Fibroblast of the aortic adventitia (primary cell): ENCODE data around the gene MYH7B. TPM values are rescaled to one million over a fixed set of nuclear protein-coding genes. Genes with fewer than 3 reads are reported as not detected.

Experiments used
- DNase-seq: peaks from one replicate; pipeline ENCODE4 v3.0.0-alpha.2; 2010; ENCODE audit warnings: low read depth
- H3K4me3 ChIP-seq: 2 replicates; pipeline ENCODE4 v1.5.1; 2011; ENCODE audit warnings: low read depth, mild to moderate bottlenecking, control low read depth, low read length, moderate library complexity
- small RNA-seq: library from RNA; depleted of rRNA; stranded (forward); fragments of <200 nt; gene quantifications from one replicate; pipeline ENCODE3, GENCODE V24; 2012
- total RNA-seq: library from RNA; depleted of rRNA; stranded (reverse); fragments of >200 nt; gene quantifications from 2 replicates; pipeline ENCODE4 v1.2.3, GENCODE V29; 2012; ENCODE audit warnings: low replicate concordance
- TF ChIP-seq, protein P1 (sequence below): IDR thresholded peaks from 2 replicates; pipeline ENCODE4 v1.5.1; 2011; ENCODE audit warnings: mild to moderate bottlenecking, low read length, control low read depth, inconsistent platforms; ENCODE audit not compliant: insufficient read depth

MYH7B gene
- total RNA-seq, 1 donor, result not detected

DNA sequence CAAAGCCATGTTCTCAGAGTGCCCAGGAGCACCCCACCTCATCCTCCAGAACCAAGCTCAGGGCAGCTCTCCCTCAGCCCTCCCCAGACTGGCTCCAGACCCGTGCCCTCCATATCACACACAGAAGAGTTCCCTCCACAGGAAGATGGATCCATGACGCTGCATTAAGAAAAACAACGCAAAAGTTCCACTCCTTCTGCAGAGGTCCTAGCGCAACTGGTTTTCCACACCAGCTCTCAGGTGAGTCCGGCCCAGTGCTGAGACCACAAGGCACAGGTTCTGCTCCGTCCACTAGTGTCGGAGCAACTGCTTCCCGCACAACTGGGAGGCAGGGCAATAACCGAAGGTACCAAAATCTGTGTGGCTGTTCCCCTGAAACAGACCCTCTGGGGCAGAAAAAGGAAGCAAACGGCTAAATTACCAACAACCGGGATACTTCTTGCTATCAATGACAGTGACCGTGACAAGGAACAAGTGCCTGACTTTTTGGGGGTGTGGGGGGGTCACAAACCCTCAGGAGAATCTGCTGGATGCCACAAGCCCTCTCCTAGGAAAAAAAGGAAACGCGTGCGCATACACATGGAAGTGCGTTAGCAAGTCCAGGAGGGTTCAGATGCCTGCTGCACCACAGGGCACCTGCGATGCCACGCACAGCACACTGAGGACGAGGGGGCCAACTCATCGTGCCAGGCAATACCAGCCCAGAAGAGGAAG, 49.2 kb downstream of the MYH7B start:
- DNase-seq, result no peak

More for the DNA sequence above, 49.2 kb downstream of the MYH7B start:
- H3K4me3 ChIP-seq, result no peak overlapping the region
- TF ChIP-seq, protein P1, sequence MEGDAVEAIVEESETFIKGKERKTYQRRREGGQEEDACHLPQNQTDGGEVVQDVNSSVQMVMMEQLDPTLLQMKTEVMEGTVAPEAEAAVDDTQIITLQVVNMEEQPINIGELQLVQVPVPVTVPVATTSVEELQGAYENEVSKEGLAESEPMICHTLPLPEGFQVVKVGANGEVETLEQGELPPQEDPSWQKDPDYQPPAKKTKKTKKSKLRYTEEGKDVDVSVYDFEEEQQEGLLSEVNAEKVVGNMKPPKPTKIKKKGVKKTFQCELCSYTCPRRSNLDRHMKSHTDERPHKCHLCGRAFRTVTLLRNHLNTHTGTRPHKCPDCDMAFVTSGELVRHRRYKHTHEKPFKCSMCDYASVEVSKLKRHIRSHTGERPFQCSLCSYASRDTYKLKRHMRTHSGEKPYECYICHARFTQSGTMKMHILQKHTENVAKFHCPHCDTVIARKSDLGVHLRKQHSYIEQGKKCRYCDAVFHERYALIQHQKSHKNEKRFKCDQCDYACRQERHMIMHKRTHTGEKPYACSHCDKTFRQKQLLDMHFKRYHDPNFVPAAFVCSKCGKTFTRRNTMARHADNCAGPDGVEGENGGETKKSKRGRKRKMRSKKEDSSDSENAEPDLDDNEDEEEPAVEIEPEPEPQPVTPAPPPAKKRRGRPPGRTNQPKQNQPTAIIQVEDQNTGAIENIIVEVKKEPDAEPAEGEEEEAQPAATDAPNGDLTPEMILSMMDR, result no peak

Small RNAs within 50 kb of the gene (small RNA-seq; reads per million reads assigned to genes)
- gene MIR499A, result 1.3 reads per million, percentile 47 among the genes with 10 or more reads in this experiment

Other genes with a start within 250 kb of the MYH7B start
- 11.3 and 14.3 TPM in 2 replicates for gene NCOA6, start 130.2 kb upstream of the MYH7B start, total RNA-seq
- gene GGT7, start 83.0 kb upstream of the MYH7B start, total RNA-seq, result 5.2 and 6.5 TPM in 2 replicates
- gene ACSS2, start 79.3 kb upstream of the MYH7B start, total RNA-seq, result 32.3 and 65.3 TPM in 2 replicates
- 47.8 and 57.8 TPM in 2 replicates for gene GSS, start 62 bp upstream of the MYH7B start, total RNA-seq
- 53.0 and 91.7 TPM in 2 replicates for gene TRPC4AP, start 136.9 kb downstream of the MYH7B start, total RNA-seq
- 16.7 and 34.1 TPM in 2 replicates for gene EDEM2, start 191.5 kb downstream of the MYH7B start, total RNA-seq
- gene PROCR, start 216.2 kb downstream of the MYH7B start, total RNA-seq, result 62.2 and 106 TPM in 2 replicates